Measurements from ENCODE around the gene PPP2R1B.
A peak's percentile ranks its signal among the peaks of the same experiment; 100 is the strongest.

PPP2R1B gene

DNA sequence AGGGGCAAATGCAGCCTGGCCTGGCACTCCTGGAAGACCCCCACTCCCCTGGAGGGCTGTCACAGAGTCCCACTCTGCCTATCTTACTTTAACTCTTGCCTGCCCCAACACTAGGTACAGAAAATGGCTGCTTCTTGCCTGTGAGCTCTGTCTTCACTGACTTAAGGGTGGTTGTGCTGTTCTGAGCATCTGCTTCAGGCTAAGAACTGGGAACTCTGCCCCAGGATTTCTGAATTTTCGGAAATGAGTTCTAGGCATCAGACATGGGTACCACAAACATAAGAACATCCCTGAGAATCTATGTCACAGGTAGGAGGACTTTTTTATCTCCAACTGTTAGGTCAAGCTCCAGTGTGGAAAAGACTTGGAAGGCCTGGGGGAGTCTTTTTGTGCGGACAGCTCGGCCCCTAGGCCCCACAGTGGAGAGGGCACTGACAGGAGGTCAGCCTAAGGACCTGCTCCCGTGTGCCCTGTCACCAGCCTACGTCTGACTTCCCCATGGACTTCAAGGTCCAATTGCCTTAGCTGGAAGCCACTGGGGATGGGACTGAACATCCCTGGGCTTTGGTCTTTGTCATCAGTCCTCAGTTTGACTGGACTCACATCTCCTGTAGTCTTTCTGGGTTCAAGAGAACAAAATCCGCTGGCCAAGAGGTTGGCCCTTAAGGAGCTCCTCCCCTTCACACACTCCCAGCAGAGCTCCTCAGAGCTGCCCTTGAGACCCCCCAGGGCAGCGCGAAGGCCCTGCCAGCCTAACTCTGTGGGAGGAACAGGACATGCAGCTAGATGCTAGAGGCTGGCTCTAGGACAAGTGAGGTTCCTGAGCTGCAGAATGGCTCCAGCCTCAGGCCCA lies 31.9 kb downstream of the PPP2R1B start:
- TF ChIP-seq, protein P1, sequence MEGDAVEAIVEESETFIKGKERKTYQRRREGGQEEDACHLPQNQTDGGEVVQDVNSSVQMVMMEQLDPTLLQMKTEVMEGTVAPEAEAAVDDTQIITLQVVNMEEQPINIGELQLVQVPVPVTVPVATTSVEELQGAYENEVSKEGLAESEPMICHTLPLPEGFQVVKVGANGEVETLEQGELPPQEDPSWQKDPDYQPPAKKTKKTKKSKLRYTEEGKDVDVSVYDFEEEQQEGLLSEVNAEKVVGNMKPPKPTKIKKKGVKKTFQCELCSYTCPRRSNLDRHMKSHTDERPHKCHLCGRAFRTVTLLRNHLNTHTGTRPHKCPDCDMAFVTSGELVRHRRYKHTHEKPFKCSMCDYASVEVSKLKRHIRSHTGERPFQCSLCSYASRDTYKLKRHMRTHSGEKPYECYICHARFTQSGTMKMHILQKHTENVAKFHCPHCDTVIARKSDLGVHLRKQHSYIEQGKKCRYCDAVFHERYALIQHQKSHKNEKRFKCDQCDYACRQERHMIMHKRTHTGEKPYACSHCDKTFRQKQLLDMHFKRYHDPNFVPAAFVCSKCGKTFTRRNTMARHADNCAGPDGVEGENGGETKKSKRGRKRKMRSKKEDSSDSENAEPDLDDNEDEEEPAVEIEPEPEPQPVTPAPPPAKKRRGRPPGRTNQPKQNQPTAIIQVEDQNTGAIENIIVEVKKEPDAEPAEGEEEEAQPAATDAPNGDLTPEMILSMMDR (IDR thresholded peaks at IDR 0.05; ENCODE audit: insufficient read depth, low read depth, low read length, missing control alignments) = no peak
- DNase-seq (ENCODE audit: low read depth) = no peak
- no peak overlapping the region for H3K4me3 ChIP-seq (ENCODE audit: low read length)

DNA sequence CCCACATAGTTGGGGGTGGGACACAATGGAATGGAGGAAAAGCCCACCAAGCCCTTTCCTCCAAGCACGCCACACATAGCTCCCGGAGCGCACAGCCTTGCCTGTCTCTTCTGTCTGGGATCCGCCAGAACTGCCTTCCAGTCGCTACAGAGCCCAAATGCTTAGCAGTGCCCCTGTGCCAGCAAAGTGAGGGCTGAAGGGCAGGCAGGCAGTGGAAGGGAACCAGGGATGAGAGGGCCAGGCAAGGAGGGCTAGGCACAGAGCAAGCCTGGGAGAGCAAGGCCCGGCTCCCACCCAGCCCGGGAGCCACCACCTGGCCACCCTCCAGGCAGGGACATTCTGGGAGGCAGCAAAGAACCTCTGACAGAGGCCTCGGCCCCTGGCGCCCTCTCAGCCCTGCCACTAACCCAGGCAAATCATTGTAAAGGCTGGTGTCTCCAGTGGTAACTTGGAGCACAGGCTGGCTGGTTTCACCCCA lies 32.5 kb downstream of the PPP2R1B start:
- no peak overlapping the region for H3K4me3 ChIP-seq (ENCODE audit: low read length)
- DNase-seq (ENCODE audit: low read depth) = no peak
- TF ChIP-seq, protein P1 (IDR thresholded peaks at IDR 0.05; ENCODE audit: insufficient read depth, low read depth, low read length, missing control alignments) = no peak

GRCh38 chr11:111733016-111733415 lies 33.2 kb downstream of the PPP2R1B start:
- peak; percentile 49 for DNase-seq (ENCODE audit: low read depth)
- H3K4me3 ChIP-seq (ENCODE audit: low read length) = no peak overlapping the region
- TF ChIP-seq, protein P1 (IDR thresholded peaks at IDR 0.05; ENCODE audit: insufficient read depth, low read depth, low read length, missing control alignments) = no peak

DNA sequence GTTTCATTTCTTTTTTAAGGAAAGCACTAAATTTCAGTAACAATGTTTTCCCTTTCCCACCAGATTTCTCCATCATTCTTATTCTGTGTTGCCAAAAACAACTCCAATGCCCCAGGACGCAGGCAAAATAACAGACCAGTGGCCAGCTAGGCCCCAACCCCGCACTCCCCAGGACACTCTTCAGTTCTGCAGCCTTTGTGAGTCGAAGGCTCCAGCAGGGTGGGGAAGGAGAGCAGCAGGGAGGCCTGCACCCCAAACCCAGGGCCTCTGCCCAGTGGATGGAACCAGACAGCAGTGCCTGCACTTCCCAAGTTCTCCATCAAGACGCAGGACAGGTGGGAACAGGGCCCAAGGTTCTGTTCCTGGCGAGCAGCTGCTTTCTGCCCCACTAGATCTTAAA lies 34.4 kb downstream of the PPP2R1B start:
- DNase-seq (ENCODE audit: low read depth) = no peak
- TF ChIP-seq, protein P1 (IDR thresholded peaks at IDR 0.05; ENCODE audit: insufficient read depth, low read depth, low read length, missing control alignments) = no peak
- no peak overlapping the region for H3K4me3 ChIP-seq (ENCODE audit: low read length)

GRCh38 chr11:111730871-111731591 lies 35.2 kb downstream of the PPP2R1B start:
- peak; percentile 55 for DNase-seq (ENCODE audit: low read depth)

DNA sequence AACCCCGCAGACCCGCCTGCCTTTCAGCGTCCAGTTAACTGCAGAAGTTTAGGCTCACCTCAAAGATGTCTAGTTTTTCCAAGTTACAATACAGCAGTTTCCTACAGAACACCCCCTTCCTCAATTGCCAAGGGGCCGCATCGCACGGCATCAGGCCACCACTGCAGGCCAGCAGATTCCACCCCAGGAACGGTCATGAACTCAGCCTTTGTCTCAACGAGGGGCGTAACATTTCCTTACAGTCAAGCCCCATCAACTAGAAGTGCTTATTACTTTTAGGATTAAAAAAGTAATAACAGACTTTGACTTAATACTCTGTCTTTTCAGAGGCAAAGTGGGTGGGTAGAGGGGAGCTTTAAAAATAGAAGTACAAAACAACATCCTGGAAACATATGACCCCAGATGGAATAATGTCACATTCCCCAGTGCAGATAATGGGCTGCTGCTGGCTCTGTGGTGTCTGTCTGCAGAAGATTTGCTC lies 36.3 kb downstream of the PPP2R1B start:
- no peak overlapping the region for H3K4me3 ChIP-seq (ENCODE audit: low read length)
- no peak for DNase-seq (ENCODE audit: low read depth)
- TF ChIP-seq, protein P1 (IDR thresholded peaks at IDR 0.05; ENCODE audit: insufficient read depth, low read depth, low read length, missing control alignments) = no peak

More at GRCh38 chr11:111730871-111731591, 35.2 kb downstream of the PPP2R1B start:
- TF ChIP-seq, protein P1 (IDR thresholded peaks at IDR 0.05; ENCODE audit: insufficient read depth, low read depth, low read length, missing control alignments) = no peak
- no peak overlapping the region for H3K4me3 ChIP-seq (ENCODE audit: low read length)
